ENCODE measurements around the gene APOL6. TPM values are rescaled to one million over a fixed set of nuclear protein-coding genes. Genes with fewer than 3 reads are reported as not detected.

Gene APOL6
- total and polyA plus RNA-seq, 10 of the 15 experiments (the other 5 are each of a cell fraction or from before 2014, with no cell fraction given) = 4.3 to 22.9 (median 9.3) TPM

GRCh38 chr22:35677460-35678187, 29.4 kb downstream of the APOL6 start:
- no peak overlapping the region for H2AFZ ChIP-seq (ENCODE audit: control insufficient read depth, low read depth, low read length)
- 39% methylated on average over 7 of the region's 7 CpGs for WGBS (ENCODE audit: insufficient coverage, insufficient replicate concordance, low lambda C conversion rate, missing lambda C conversion rate)
- H4K20me1 ChIP-seq (ENCODE audit: control insufficient read depth, insufficient read depth) = no peaks in the 10 kb centered on the region
- CTCF ChIA-PET = interaction anchor here (1.0 to 3.4 kb wide), 3 partner anchors 10 to 47 kb away, joined by 3 to 11 read pairs (median 4); no protein-coding TSS in a partner anchor
- BruUV-seq (replicated peaks) = no TSS peak
- POLR2A ChIA-PET = no interaction called here
- H3K4me3 ChIP-seq = no peak overlapping the region
- no peak overlapping the region for H3K9ac ChIP-seq (ENCODE audit: control insufficient read depth, insufficient read depth, low read length)
- SMC1A ChIA-PET (ENCODE audit: uncharacterized antibody, unreplicated experiment) = interaction anchor here (1.0 to 1.9 kb wide), 3 partner anchors 8 to 47 kb away, joined by 4 to 5 read pairs (median 5); partner anchors contain the start of gene APOL6
- H3K27ac ChIP-seq (ENCODE audit: control insufficient read depth, insufficient read depth) = no peak overlapping the region
- no peaks in the 10 kb centered on the region for H3K79me2 ChIP-seq (ENCODE audit: control insufficient read depth, insufficient read depth, low read length)
- no peak for ATAC-seq
- TF ChIP-seq ZBED1 (IDR thresholded peaks at IDR 0.05; ENCODE audit: borderline replicate concordance) = no peak
- TF ChIP-seq BCLAF1 (IDR thresholded peaks at IDR 0.05) = no peak
- no peak for TF ChIP-seq CREB1 (IDR thresholded peaks at IDR 0.05; ENCODE audit: low read depth)
- TF ChIP-seq, protein P1, sequence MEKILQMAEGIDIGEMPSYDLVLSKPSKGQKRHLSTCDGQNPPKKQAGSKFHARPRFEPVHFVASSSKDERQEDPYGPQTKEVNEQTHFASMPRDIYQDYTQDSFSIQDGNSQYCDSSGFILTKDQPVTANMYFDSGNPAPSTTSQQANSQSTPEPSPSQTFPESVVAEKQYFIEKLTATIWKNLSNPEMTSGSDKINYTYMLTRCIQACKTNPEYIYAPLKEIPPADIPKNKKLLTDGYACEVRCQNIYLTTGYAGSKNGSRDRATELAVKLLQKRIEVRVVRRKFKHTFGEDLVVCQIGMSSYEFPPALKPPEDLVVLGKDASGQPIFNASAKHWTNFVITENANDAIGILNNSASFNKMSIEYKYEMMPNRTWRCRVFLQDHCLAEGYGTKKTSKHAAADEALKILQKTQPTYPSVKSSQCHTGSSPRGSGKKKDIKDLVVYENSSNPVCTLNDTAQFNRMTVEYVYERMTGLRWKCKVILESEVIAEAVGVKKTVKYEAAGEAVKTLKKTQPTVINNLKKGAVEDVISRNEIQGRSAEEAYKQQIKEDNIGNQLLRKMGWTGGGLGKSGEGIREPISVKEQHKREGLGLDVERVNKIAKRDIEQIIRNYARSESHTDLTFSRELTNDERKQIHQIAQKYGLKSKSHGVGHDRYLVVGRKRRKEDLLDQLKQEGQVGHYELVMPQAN (conservative IDR thresholded peaks at IDR 0.05) = no peak
- TF ChIP-seq SIX5 (IDR thresholded peaks at IDR 0.05; ENCODE audit: low read depth, low read length, severe bottlenecking) = no peak
- TF ChIP-seq FOXK2 (IDR thresholded peaks at IDR 0.05) = no peak
- TF ChIP-seq ZSCAN29 (IDR thresholded peaks at IDR 0.05) = no peak
- no peak for TF ChIP-seq HCFC1 (IDR thresholded peaks at IDR 0.05; ENCODE audit: low read length)
- no peak for TF ChIP-seq NR2F1 (conservative IDR thresholded peaks at IDR 0.05)
- TF ChIP-seq CREM (IDR thresholded peaks at IDR 0.05; ENCODE audit: low read depth) = no peak
- TF ChIP-seq TCF3 (IDR thresholded peaks at IDR 0.05; ENCODE audit: borderline replicate concordance, insufficient read depth, low read depth, low read length) = no peak
- TF ChIP-seq SIN3A (IDR thresholded peaks at IDR 0.05; ENCODE audit: low read depth, low read length) = no peak
- no peaks in the 10 kb centered on the region for H3K27me3 ChIP-seq (replicated peaks in 1 of 2; ENCODE audit: control insufficient read depth in 2 of 2, insufficient read depth in 2 of 2, low read length in 1 of 2)
- H3K4me2 ChIP-seq (ENCODE audit: control insufficient read depth, insufficient read depth) = no peak overlapping the region
- RAD21 ChIA-PET (ENCODE audit: unreplicated experiment) = interaction anchor here (1.0 kb wide), 1 partner anchor 43 kb away, joined by 3 read pairs; no protein-coding TSS in a partner anchor
- H3K9me3 ChIP-seq (replicated peaks; ENCODE audit: control insufficient read depth, insufficient read depth, low read length) = peaks cover 5% of the 10 kb centered on the region; the same call in 2 of the 3 replicates
- FAIRE-seq = no peak
- in situ Hi-C loops (cut with MboI) (no loop called here), intact Hi-C loops (cut with micrococcal nuclease; ENCODE audit: unreplicated experiment) (no loop called here)
- no peaks in the 10 kb centered on the region for H3K36me3 ChIP-seq (ENCODE audit: control insufficient read depth in 2 of 2, insufficient read depth in 2 of 2, low read length in 1 of 2)
- DNase-seq (ENCODE audit: low read depth, low spot score) = no peak
- no peaks in the 10 kb centered on the region for H3K4me1 ChIP-seq (ENCODE audit: control insufficient read depth, insufficient read depth, low read length)
